HepG2 (cell line): ENCODE results near the gene INHBE. TPM values are rescaled to one million over a fixed set of nuclear protein-coding genes. Genes with fewer than 3 reads are reported as not detected.

Source experiments
- ATAD3A ChIP-seq: sonication (generic); formaldehyde crosslinking; IDR thresholded peaks from 2 replicates; pipeline ENCODE4 v1.4.0; 2020; ENCODE audit warnings: missing genetic modification reagents
- DR1 ChIP-seq: sonication (generic); formaldehyde crosslinking; IDR thresholded peaks from 2 replicates; pipeline ENCODE4 v1.8.0; 2021; ENCODE audit warnings: mild to moderate bottlenecking, missing genetic modification reagents, inconsistent platforms
- FOXA3 ChIP-seq: IDR thresholded peaks from 2 replicates; pipeline ENCODE4 v1.6.1; 2016; ENCODE audit warnings: missing genetic modification reagents, missing compliant biosample characterization
- GLI4 ChIP-seq: sonication (generic); formaldehyde crosslinking; IDR thresholded peaks from 2 replicates; pipeline ENCODE4 v1.5.1; 2020; ENCODE audit warnings: missing genetic modification reagents, mild to moderate bottlenecking, moderate library complexity, borderline replicate concordance
- GZF1 ChIP-seq: sonication (generic); formaldehyde crosslinking; IDR thresholded peaks from 2 replicates; pipeline ENCODE4 v1.5.1; 2020; ENCODE audit warnings: mild to moderate bottlenecking, missing genetic modification reagents
- IRF2 ChIP-seq: IDR thresholded peaks from 2 replicates; pipeline ENCODE4 v1.6.1; 2018; ENCODE audit warnings: missing genetic modification reagents, missing compliant biosample characterization
- ISL2 ChIP-seq: sonication (generic); formaldehyde crosslinking; IDR thresholded peaks from 2 replicates; pipeline ENCODE4 v1.5.0; 2020; ENCODE audit warnings: missing genetic modification reagents
- KDM5A ChIP-seq: fragments of 200-600 bp; sonication (generic); IDR thresholded peaks from 2 replicates; pipeline ENCODE4 v1.7.0; 2018; ENCODE audit warnings: antibody characterized with exemption, mild to moderate bottlenecking, low read length, borderline replicate concordance
- MEF2D ChIP-seq: sonication (generic); formaldehyde crosslinking; IDR thresholded peaks from 2 replicates; pipeline ENCODE4 v1.5.1; 2020; ENCODE audit warnings: mild to moderate bottlenecking, missing genetic modification reagents
- MZF1 ChIP-seq: sonication (generic); formaldehyde crosslinking; IDR thresholded peaks from 2 replicates; pipeline ENCODE4 v1.8.1; 2023; ENCODE audit warnings: mild to moderate bottlenecking, missing genetic modification reagents, borderline replicate concordance
- NFIB ChIP-seq: sonication (generic); formaldehyde crosslinking; IDR thresholded peaks from 2 replicates; pipeline ENCODE4 v1.9.0; 2021; ENCODE audit warnings: missing genetic modification reagents, mild to moderate bottlenecking, borderline replicate concordance
- NKX3-1 ChIP-seq: sonication (generic); formaldehyde crosslinking; IDR thresholded peaks from 2 replicates; pipeline ENCODE4 v1.5.0; 2020; ENCODE audit warnings: missing genetic modification reagents
- NR2F6 ChIP-seq, 2 experiments: IDR thresholded peaks; 2 replicates each; pipeline ENCODE4 v1.6.1; 2016; ENCODE audit warnings: antibody characterized with exemption in 1 of 2, mild to moderate bottlenecking in 1 of 2
- PHF5A ChIP-seq: IDR thresholded peaks from one replicate; pipeline ENCODE4 v1.6.1; 2018; ENCODE audit warnings: low read depth, missing genetic modification reagents; ENCODE audit not compliant: unreplicated experiment
- PPARG ChIP-seq: conservative IDR thresholded peaks from 2 replicates; pipeline ENCODE4 v1.6.1; 2016; ENCODE audit warnings: missing biosample characterization, missing genetic modification reagents
- RAD21 ChIP-seq: fragments of 450-650 bp; formaldehyde crosslinking; IDR thresholded peaks from 2 replicates; pipeline ENCODE4 v1.5.0; 2020; ENCODE audit warnings: mild to moderate bottlenecking
- SPEN ChIP-seq: sonication (generic); formaldehyde crosslinking; IDR thresholded peaks from 2 replicates; pipeline ENCODE4 v1.5.1; 2020; ENCODE audit warnings: low read depth, mild to moderate bottlenecking, missing genetic modification reagents
- TCF12 ChIP-seq, 2 experiments: fragments of 450-650 bp in 1 of 2; sonication (generic) in 1 of 2; formaldehyde crosslinking in 1 of 2; IDR thresholded peaks; 2 replicates each; pipeline versions ENCODE4 v1.6.1 to v1.8.0; 2017 to 2022; ENCODE audit warnings: antibody characterized with exemption in 1 of 2, mild to moderate bottlenecking in 1 of 2, missing genetic modification reagents in 1 of 2, moderate library complexity in 1 of 2
- ZFP36 ChIP-seq: fragments of 150-350 bp; IDR thresholded peaks from 2 replicates; pipeline ENCODE4 v1.6.1; 2018; ENCODE audit warnings: borderline replicate concordance, low read length, low read depth; ENCODE audit not compliant: partially characterized antibody
- ZFY ChIP-seq: sonication (generic); formaldehyde crosslinking; IDR thresholded peaks from 2 replicates; pipeline ENCODE4 v1.4.0; 2020; ENCODE audit warnings: missing genetic modification reagents
- ZKSCAN5 ChIP-seq: sonication (generic); formaldehyde crosslinking; IDR thresholded peaks from 2 replicates; pipeline ENCODE4 v1.5.1; 2020; ENCODE audit warnings: mild to moderate bottlenecking, missing genetic modification reagents
- ZNF10 ChIP-seq: sonication (generic); formaldehyde crosslinking; IDR thresholded peaks from 2 replicates; pipeline ENCODE4 v1.4.0; 2020; ENCODE audit warnings: mild to moderate bottlenecking, low read depth, missing genetic modification reagents, borderline replicate concordance
- ZNF430 ChIP-seq: sonication (generic); formaldehyde crosslinking; IDR thresholded peaks from 2 replicates; pipeline ENCODE4 v1.9.0; 2021; ENCODE audit warnings: mild to moderate bottlenecking, missing genetic modification reagents
- ZNF44 ChIP-seq: sonication (generic); formaldehyde crosslinking; IDR thresholded peaks from 2 replicates; pipeline ENCODE4 v1.5.1; 2020; ENCODE audit warnings: mild to moderate bottlenecking, missing genetic modification reagents
- ZNF598 ChIP-seq: sonication (generic); formaldehyde crosslinking; IDR thresholded peaks from 2 replicates; pipeline ENCODE4 v1.5.1; 2020; ENCODE audit warnings: mild to moderate bottlenecking, missing genetic modification reagents, borderline replicate concordance
- ZNF615 ChIP-seq: sonication (generic); formaldehyde crosslinking; IDR thresholded peaks from 2 replicates; pipeline ENCODE4 v1.5.0; 2020; ENCODE audit warnings: mild to moderate bottlenecking, missing genetic modification reagents, borderline replicate concordance
- polyA plus RNA-seq, 8 experiments: library from polyadenylated mRNA; depleted of rRNA in 3 of 8; stranded (reverse) in 7 of 8; unstranded in 1 of 8; fragments of >200 nt; fragmentation: Illumina TruSeq in 4 of 8; extraction: Trizol in 4 of 8; gene quantifications; 2 replicates each; pipeline versions ENCODE4 v1.2.1 to v1.2.3, GENCODE V29; 2011 to 2016; ENCODE audit warnings: low read depth in 4 of 8, missing spikeins in 1 of 8, mixed read lengths in 1 of 8; ENCODE audit not compliant: insufficient read depth in 1 of 8
- total RNA-seq, 5 experiments: library from RNA; depleted of rRNA; stranded (reverse); fragments of >200 nt; fragmentation: Illumina TruSeq; extraction: Trizol; gene quantifications; 2 replicates each; pipeline ENCODE4 v1.2.3, GENCODE V29; 2016; ENCODE audit warnings: low read depth in 1 of 5
- TF ChIP-seq, protein P1 (sequence below): sonication (generic); formaldehyde crosslinking; IDR thresholded peaks from 2 replicates; pipeline ENCODE4 v1.8.0; 2023; ENCODE audit warnings: mild to moderate bottlenecking, missing genetic modification reagents
- TF ChIP-seq, protein P2 (sequence below): sonication (generic); formaldehyde crosslinking; conservative IDR thresholded peaks from 2 replicates; pipeline ENCODE4 v1.8.1; 2023; ENCODE audit warnings: missing genetic modification reagents

The INHBE gene
- total and polyA plus RNA-seq, 2 of the 13 experiments (the other 11 are each of a cell fraction or from before 2014, with no cell fraction given), result 17.0 to 32.0 TPM

DNA sequence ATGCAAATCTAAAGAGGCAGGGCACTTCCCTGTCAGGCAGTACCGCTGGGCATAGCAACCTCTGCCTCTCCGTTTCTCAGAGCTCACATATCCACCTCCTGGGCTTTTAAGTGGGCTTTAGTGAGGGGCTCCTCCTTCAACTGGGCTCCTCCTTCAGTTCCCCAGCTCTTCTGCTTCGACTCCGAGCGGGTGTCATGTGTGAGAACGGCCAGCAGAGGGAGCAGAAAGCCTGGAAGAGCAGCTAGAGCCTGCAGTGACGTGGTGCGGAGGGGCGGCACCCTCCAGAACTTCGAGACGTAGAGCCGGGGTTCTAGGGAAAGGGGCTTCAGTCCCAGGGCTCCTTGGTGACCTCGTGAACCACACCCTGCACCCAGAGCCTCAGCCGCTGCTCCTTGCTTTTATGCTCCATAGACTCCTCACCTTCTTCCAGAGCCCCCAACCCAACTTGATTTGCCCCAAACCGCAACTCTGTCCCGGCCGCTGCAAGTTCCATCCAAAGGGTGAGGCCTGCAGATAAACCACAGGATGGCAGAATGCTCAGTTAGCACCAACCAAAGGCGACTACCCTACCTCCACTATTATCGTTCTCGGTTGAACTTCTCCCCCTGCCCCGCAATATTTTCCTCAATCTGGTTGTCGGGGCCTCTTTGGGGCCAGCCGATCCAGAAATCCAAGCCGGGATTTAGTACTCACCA, 4.1 kb downstream of the INHBE start (continued):
- TF ChIP-seq IRF2 (CRISPR knock-in tag), result no peak
- TF ChIP-seq SPEN, result no peak
- TF ChIP-seq ZNF430 (CRISPR knock-in tag), result no peak
- TF ChIP-seq TCF12 (IDR thresholded peaks at IDR 0.05), result no peak
- no peak for TF ChIP-seq TCF12 (CRISPR knock-in tag; IDR thresholded peaks at IDR 0.05)
- no peak for TF ChIP-seq PPARG
- TF ChIP-seq ZNF10 (CRISPR knock-in tag), result no peak
- no peak for TF ChIP-seq MEF2D (CRISPR knock-in tag)
- TF ChIP-seq ATAD3A (CRISPR knock-in tag), result no peak
- peak; percentile 12; the same call in 1 of the 2 replicates for TF ChIP-seq ZFY (CRISPR knock-in tag)
- no peak; the same call in 1 of the 2 replicates for TF ChIP-seq ISL2 (CRISPR knock-in tag)
- TF ChIP-seq MZF1 (CRISPR knock-in tag), result no peak
- TF ChIP-seq ZKSCAN5 (CRISPR knock-in tag), result no peak
- TF ChIP-seq ZNF598 (CRISPR knock-in tag), result peak; percentile 84; the same call in 1 of the 2 replicates
- TF ChIP-seq ZNF44 (CRISPR knock-in tag), result no peak
- TF ChIP-seq KDM5A, result peak; percentile 7; the same call in 1 of the 2 replicates
- no peak for TF ChIP-seq GLI4
- no peak for TF ChIP-seq FOXA3
- TF ChIP-seq NFIB (CRISPR knock-in tag), result no peak
- TF ChIP-seq RAD21 (CRISPR knock-in tag), result peak; percentile 63
- TF ChIP-seq PHF5A (CRISPR knock-in tag), result no peak
- no peak for TF ChIP-seq GZF1 (CRISPR knock-in tag)
- TF ChIP-seq, protein P1, sequence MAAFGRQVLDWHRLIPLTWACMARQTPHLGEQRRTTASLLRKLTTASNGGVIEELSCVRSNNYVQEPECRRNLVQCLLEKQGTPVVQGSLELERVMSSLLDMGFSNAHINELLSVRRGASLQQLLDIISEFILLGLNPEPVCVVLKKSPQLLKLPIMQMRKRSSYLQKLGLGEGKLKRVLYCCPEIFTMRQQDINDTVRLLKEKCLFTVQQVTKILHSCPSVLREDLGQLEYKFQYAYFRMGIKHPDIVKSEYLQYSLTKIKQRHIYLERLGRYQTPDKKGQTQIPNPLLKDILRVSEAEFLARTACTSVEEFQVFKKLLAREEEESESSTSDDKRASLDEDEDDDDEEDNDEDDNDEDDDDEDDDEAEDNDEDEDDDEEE (CRISPR knock-in tag), result no peak
- TF ChIP-seq DR1 (CRISPR knock-in tag), result no peak
- TF ChIP-seq, protein P2, sequence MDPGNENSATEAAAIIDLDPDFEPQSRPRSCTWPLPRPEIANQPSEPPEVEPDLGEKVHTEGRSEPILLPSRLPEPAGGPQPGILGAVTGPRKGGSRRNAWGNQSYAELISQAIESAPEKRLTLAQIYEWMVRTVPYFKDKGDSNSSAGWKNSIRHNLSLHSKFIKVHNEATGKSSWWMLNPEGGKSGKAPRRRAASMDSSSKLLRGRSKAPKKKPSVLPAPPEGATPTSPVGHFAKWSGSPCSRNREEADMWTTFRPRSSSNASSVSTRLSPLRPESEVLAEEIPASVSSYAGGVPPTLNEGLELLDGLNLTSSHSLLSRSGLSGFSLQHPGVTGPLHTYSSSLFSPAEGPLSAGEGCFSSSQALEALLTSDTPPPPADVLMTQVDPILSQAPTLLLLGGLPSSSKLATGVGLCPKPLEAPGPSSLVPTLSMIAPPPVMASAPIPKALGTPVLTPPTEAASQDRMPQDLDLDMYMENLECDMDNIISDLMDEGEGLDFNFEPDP (CRISPR knock-in tag), result no peak
- TF ChIP-seq NKX3-1 (CRISPR knock-in tag), result no peak
- TF ChIP-seq NR2F6 (IDR thresholded peaks at IDR 0.05), result no peak
- TF ChIP-seq NR2F6 (CRISPR knock-in tag; IDR thresholded peaks at IDR 0.05), result no peak
- no peak for TF ChIP-seq ZNF615 (CRISPR knock-in tag)
- TF ChIP-seq ZFP36, result no peak
